ENCODE data around the gene PLCH2.
A peak's percentile ranks its signal among the peaks of the same experiment; 100 is the strongest.

PLCH2 gene

DNA sequence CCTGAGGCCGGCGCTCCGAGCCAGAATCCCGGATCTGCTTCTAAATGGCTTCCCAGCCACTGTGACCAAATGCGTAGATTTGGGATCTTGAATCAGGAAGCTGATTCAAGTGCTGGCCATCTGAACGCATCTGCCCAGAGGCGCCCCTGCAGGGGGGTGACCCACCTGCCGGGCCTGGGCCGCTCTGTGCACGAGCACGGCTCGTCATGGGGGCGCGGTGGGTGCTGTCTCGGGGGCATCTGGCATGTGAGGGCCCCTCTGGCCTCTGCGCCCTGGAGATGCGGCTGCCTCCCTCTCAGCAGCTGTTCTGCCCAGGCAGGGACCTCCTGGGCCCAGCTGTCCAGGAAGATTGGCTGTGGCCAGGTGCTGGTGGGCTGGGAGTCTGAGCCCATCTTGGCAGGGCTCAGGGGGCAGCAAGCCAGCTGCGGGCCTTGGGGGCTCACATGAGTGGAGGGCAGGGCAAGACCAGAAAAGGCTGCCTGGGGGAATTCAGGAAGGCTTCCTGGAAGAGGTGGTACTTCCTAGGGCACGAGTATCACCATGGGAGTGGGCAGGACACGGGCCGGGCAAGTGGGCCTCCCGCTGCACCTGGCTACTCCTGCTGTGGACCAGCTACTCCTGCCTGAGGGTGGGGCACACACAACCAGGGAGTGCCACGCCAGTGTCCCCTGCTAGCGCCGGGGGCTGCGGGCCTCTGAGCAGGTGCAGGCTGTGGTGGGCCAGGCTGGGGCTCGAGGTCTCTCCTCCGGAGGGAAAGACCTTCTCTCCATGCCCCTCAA, 25.1 kb downstream of the PLCH2 start:
- H4K20me1 ChIP-seq (ENCODE audit: insufficient read depth, low read length, poor library complexity, severe bottlenecking) = no peaks in the 10 kb centered on the region
- no peaks in the 10 kb centered on the region for H3F3A ChIP-seq (ENCODE audit: low read depth)
- peaks cover 32% of the 10 kb centered on the region for H3K4me1 ChIP-seq (ENCODE audit: insufficient read depth, low read length, poor library complexity, severe bottlenecking)
- TF ChIP-seq EZH2phosphoT487 (IDR thresholded peaks at IDR 0.05; ENCODE audit: borderline replicate concordance) = no peak
- TF ChIP-seq, protein P1, sequence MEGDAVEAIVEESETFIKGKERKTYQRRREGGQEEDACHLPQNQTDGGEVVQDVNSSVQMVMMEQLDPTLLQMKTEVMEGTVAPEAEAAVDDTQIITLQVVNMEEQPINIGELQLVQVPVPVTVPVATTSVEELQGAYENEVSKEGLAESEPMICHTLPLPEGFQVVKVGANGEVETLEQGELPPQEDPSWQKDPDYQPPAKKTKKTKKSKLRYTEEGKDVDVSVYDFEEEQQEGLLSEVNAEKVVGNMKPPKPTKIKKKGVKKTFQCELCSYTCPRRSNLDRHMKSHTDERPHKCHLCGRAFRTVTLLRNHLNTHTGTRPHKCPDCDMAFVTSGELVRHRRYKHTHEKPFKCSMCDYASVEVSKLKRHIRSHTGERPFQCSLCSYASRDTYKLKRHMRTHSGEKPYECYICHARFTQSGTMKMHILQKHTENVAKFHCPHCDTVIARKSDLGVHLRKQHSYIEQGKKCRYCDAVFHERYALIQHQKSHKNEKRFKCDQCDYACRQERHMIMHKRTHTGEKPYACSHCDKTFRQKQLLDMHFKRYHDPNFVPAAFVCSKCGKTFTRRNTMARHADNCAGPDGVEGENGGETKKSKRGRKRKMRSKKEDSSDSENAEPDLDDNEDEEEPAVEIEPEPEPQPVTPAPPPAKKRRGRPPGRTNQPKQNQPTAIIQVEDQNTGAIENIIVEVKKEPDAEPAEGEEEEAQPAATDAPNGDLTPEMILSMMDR (conservative IDR thresholded peaks at IDR 0.05; ENCODE audit: low read length) = no peak
- peak overlapping the region; percentile 83 for H3K9ac ChIP-seq (ENCODE audit: low read depth, low read length, poor library complexity, severe bottlenecking)
- H3K9me3 ChIP-seq (ENCODE audit: insufficient read depth, low read depth, low read length) = no peaks in the 10 kb centered on the region
- no peaks in the 10 kb centered on the region for H3K27me3 ChIP-seq (ENCODE audit: insufficient read depth, low read length, poor library complexity, severe bottlenecking)
- H3K79me2 ChIP-seq (ENCODE audit: insufficient read depth, low read length) = no peaks in the 10 kb centered on the region
- no peaks in the 10 kb centered on the region for H3K9me2 ChIP-seq (replicated peaks; ENCODE audit: low read depth, low read length)
- H3K36me3 ChIP-seq (ENCODE audit: insufficient read depth, low read length) = no peaks in the 10 kb centered on the region
- no peak overlapping the region for H2AFZ ChIP-seq (ENCODE audit: low read length)
- H3K4me2 ChIP-seq (ENCODE audit: low read depth, low read length, poor library complexity, severe bottlenecking) = peak overlapping the region; percentile 93
- H3K4me3 ChIP-seq (ENCODE audit: low read length, poor library complexity, severe bottlenecking) = no peak overlapping the region

DNA sequence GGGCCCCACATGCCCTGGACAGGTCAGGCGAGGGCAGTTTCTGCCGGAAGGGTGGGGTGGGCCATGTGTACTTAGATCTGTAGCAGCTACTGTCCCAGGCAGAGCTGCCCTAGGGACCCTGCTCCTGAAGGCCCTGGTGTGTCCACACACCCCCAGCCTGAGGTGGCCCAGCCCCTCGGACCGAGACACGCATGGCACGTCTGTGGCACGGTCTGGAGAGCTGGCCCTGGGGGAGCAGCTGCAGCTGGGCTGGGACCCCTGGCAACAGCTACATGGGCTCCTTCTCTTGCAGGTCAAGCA, 25.7 kb downstream of the PLCH2 start:
- Histone ChIP-seq H3K79me2 (ENCODE audit: insufficient read depth, low read length) (no peaks in the 10 kb centered on the region), H3F3A (ENCODE audit: low read depth) (no peaks in the 10 kb centered on the region), H3K4me1 (ENCODE audit: insufficient read depth, low read length, poor library complexity, severe bottlenecking) (peaks cover 28% of the 10 kb centered on the region), H2AFZ (ENCODE audit: low read length) (no peak overlapping the region), H3K9ac (ENCODE audit: low read depth, low read length, poor library complexity, severe bottlenecking) (peak overlapping the region; percentile 83), H3K9me3 (ENCODE audit: insufficient read depth, low read depth, low read length) (no peaks in the 10 kb centered on the region), H3K36me3 (ENCODE audit: insufficient read depth, low read length) (no peaks in the 10 kb centered on the region), H3K4me3 (ENCODE audit: low read length, poor library complexity, severe bottlenecking) (no peak overlapping the region), H3K9me2 (replicated peaks; ENCODE audit: low read depth, low read length) (no peaks in the 10 kb centered on the region), H3K27me3 (ENCODE audit: insufficient read depth, low read length, poor library complexity, severe bottlenecking) (no peaks in the 10 kb centered on the region), H3K4me2 (ENCODE audit: low read depth, low read length, poor library complexity, severe bottlenecking) (no peak overlapping the region), H4K20me1 (ENCODE audit: insufficient read depth, low read length, poor library complexity, severe bottlenecking) (no peaks in the 10 kb centered on the region)
- no peak for TF ChIP-seq EZH2phosphoT487 (IDR thresholded peaks at IDR 0.05; ENCODE audit: borderline replicate concordance)
- TF ChIP-seq, protein P1 (conservative IDR thresholded peaks at IDR 0.05; ENCODE audit: low read length) = no peak

- Histone ChIP-seq H3K9me3 (ENCODE audit: insufficient read depth, low read depth, low read length) (no peaks in the 10 kb centered on the region), H3K27me3 (ENCODE audit: insufficient read depth, low read length, poor library complexity, severe bottlenecking) (no peaks in the 10 kb centered on the region), H3K9me2 (replicated peaks; ENCODE audit: low read depth, low read length) (no peaks in the 10 kb centered on the region), H3F3A (ENCODE audit: low read depth) (no peaks in the 10 kb centered on the region), H3K4me3 (ENCODE audit: low read length, poor library complexity, severe bottlenecking) (no peak overlapping the region), H2AFZ (ENCODE audit: low read length) (no peak overlapping the region), H3K4me2 (ENCODE audit: low read depth, low read length, poor library complexity, severe bottlenecking) (no peak overlapping the region), H3K79me2 (ENCODE audit: insufficient read depth, low read length) (no peaks in the 10 kb centered on the region), H3K9ac (ENCODE audit: low read depth, low read length, poor library complexity, severe bottlenecking) (no peak overlapping the region), H3K36me3 (ENCODE audit: insufficient read depth, low read length) (no peaks in the 10 kb centered on the region), H3K4me1 (ENCODE audit: insufficient read depth, low read length, poor library complexity, severe bottlenecking) (peaks cover 23% of the 10 kb centered on the region), H4K20me1 (ENCODE audit: insufficient read depth, low read length, poor library complexity, severe bottlenecking) (no peaks in the 10 kb centered on the region)
- TF ChIP-seq, protein P1 (conservative IDR thresholded peaks at IDR 0.05; ENCODE audit: low read length) = no peak
- no peak for TF ChIP-seq EZH2phosphoT487 (IDR thresholded peaks at IDR 0.05; ENCODE audit: borderline replicate concordance)
These were observed 26.1 kb downstream of the PLCH2 start for GRCh38 chr1:2502210-2502609.
